B cell (primary cell): ENCODE measurements around the gene IFNA2. TPM values are rescaled to one million over a fixed set of nuclear protein-coding genes. Genes with fewer than 3 reads are reported as not detected.
A peak's percentile ranks its signal among the peaks of the same experiment; 100 is the strongest.

ENCODE experiments used
- ATAC-seq: fragments of 200-7000 bp; cut with Tn5 transposase; one replicate; pipeline ENCODE4 v1.10.0; 2021; ENCODE audit warnings: low read depth, mild to moderate bottlenecking, moderate number of reproducible peaks, moderate library complexity
- CTCF ChIA-PET: fragments of 350-600 bp; sonication (Branson Sonifier 250); formaldehyde crosslinking; loops from one replicate; lab custom pipeline; 2021; ENCODE audit warnings: antibody characterized with exemption, inconsistent platforms; lab: Charles Lee
- POLR2A ChIA-PET: fragments of 350-600 bp; sonication (Branson Sonifier 250); formaldehyde crosslinking; loops from one replicate; lab custom pipeline; 2021; ENCODE audit warnings: antibody characterized with exemption; lab: Charles Lee
- DNase-seq: peaks from one replicate; pipeline ENCODE4 v3.0.0; 2013
- H2AFZ ChIP-seq: 2 replicates; pipeline ENCODE4 v1.6.1; 2012; ENCODE audit warnings: mild to moderate bottlenecking, low read depth, low read length; ENCODE audit not compliant: insufficient read depth, poor library complexity, severe bottlenecking
- H3K27ac ChIP-seq, 2 donors: 1 replicate in 1 of 2; 2 replicates in 1 of 2; pipeline ENCODE4 v1.5.1; 2012 to 2013; ENCODE audit warnings: low read length in 2 of 2, mild to moderate bottlenecking in 2 of 2, moderate library complexity in 1 of 2
- H3K27me3 ChIP-seq, 4 experiments: fragments of 200-600 bp in 1 of 4; sonication (generic) in 1 of 4; replicated peaks in 1 of 4; 1 replicate in 2 of 4; 2 replicates in 2 of 4; pipeline versions ENCODE4 v1.6.1 to v1.7.0; 2013 to 2016; ENCODE audit warnings: low read length in 3 of 4, mild to moderate bottlenecking in 2 of 4, mixed read lengths in 1 of 4, moderate library complexity in 1 of 4; ENCODE audit not compliant: insufficient read depth in 4 of 4, control insufficient read depth in 3 of 4; ENCODE audit errors: control extremely low read depth in 1 of 4
- H3K36me3 ChIP-seq, 2 experiments: replicated peaks in 1 of 2; 1 replicate in 1 of 2; 2 replicates in 1 of 2; pipeline versions ENCODE4 v1.6.1 to v1.7.1; 2013; ENCODE audit warnings: low read length in 1 of 2; ENCODE audit not compliant: insufficient read depth in 2 of 2, control insufficient read depth in 1 of 2; ENCODE audit errors: control extremely low read depth in 1 of 2, extremely low read depth in 1 of 2
- H3K4me1 ChIP-seq, 2 donors: fragments of 200-600 bp in 1 of 2; sonication (generic) in 1 of 2; 1 replicate in 1 of 2; 2 replicates in 1 of 2; pipeline versions ENCODE4 v1.5.1 to v1.6.1; 2013 to 2017; ENCODE audit warnings: low read length in 2 of 2; ENCODE audit not compliant: control insufficient read depth in 2 of 2, insufficient read depth in 2 of 2
- H3K4me2 ChIP-seq: replicated peaks from 2 replicates; pipeline ENCODE3; 2012; ENCODE audit warnings: mild to moderate bottlenecking, low read depth, low read length; ENCODE audit not compliant: poor library complexity, severe bottlenecking
- H3K4me3 ChIP-seq, 5 experiments: fragments of 200-600 bp in 1 of 5; sonication (generic) in 1 of 5; 1 replicate in 3 of 5; 2 replicates in 2 of 5; pipeline versions ENCODE4 v1.5.1 to v1.7.0; 2011 to 2016; ENCODE audit warnings: low read length in 4 of 5, mild to moderate bottlenecking in 4 of 5, low read depth in 2 of 5, control low read depth in 1 of 5, moderate library complexity in 1 of 5; ENCODE audit not compliant: insufficient read depth in 1 of 5; ENCODE audit errors: control extremely low read depth in 1 of 5, extremely low read depth in 1 of 5
- H3K79me2 ChIP-seq: fragments of 200-600 bp; sonication (generic); one replicate; pipeline ENCODE4 v1.6.0; 2016; ENCODE audit warnings: low read length; ENCODE audit not compliant: control insufficient read depth, insufficient read depth
- H3K9ac ChIP-seq: fragments of 200-600 bp; sonication (generic); 2 replicates; pipeline ENCODE4 v1.6.1; 2017; ENCODE audit warnings: mild to moderate bottlenecking, low read length, moderate library complexity
- H3K9me3 ChIP-seq, 3 donors: one replicate each; pipeline versions ENCODE4 v1.6.1 to v1.7.1; 2013; ENCODE audit warnings: low read length in 2 of 3; ENCODE audit not compliant: control insufficient read depth in 2 of 3, insufficient read depth in 1 of 3; ENCODE audit errors: control extremely low read depth in 1 of 3
- H4K20me1 ChIP-seq: 2 replicates; pipeline ENCODE4 v1.6.0; 2012; ENCODE audit warnings: mild to moderate bottlenecking, low read length; ENCODE audit not compliant: insufficient read depth, control insufficient read depth, poor library complexity, severe bottlenecking
- H3K27ac Mint-ChIP-seq: one replicate; pipeline ENCODE4 v1.8.0; 2021; ENCODE audit warnings: mixed read lengths
- H3K27me3 Mint-ChIP-seq: one replicate; pipeline ENCODE4 v1.8.0; 2021; ENCODE audit warnings: mixed read lengths
- H3K4me1 Mint-ChIP-seq: one replicate; pipeline ENCODE4 v1.8.0; 2021; ENCODE audit warnings: mixed read lengths
- H3K4me3 Mint-ChIP-seq: one replicate; pipeline ENCODE4 v1.8.0; 2021; ENCODE audit warnings: mixed read lengths
- H3K9me3 Mint-ChIP-seq: one replicate; pipeline ENCODE4 v1.8.0; 2022; ENCODE audit warnings: mixed read lengths; ENCODE audit not compliant: insufficient read depth
- CTCF ChIP-seq: fragments of 200-600 bp; IDR thresholded peaks from one replicate; pipeline ENCODE4 v1.8.0; 2022; ENCODE audit warnings: antibody characterized with exemption, mild to moderate bottlenecking
- EZH2 ChIP-seq: IDR thresholded peaks from 2 replicates; pipeline ENCODE4 v1.6.1; 2012; ENCODE audit warnings: borderline replicate concordance, low read depth, mild to moderate bottlenecking, moderate library complexity, low read length; ENCODE audit not compliant: insufficient read depth, poor library complexity, severe bottlenecking
- WGBS: methylation state at CpG from one replicate; pipeline ENCODE4 v1.1.5; 2013; ENCODE audit warnings: missing lambda C conversion rate; ENCODE audit not compliant: insufficient coverage; 5-methylcytosine and 5-hydroxymethylcytosine counted together
- intact Hi-C: fragments of 100-400 bp; cut with micrococcal nuclease; formaldehyde crosslinking; loops from one replicate; pipeline ENCODE4 v1.10.0; 2022
- polyA plus RNA-seq: library from polyadenylated mRNA; depleted of rRNA; stranded (reverse); fragments of >200 nt; gene quantifications from 2 replicates; pipeline ENCODE4 v1.2.3, GENCODE V29; 2012
- total RNA-seq, 2 donors: library from RNA; stranded (reverse); fragments of 120-200 nt in 1 of 2; gene quantifications; 1 replicate in 1 of 2; 2 replicates in 1 of 2; pipeline versions ENCODE4 v1.2.3 to v1.2.4, GENCODE V29; 2013 to 2022

Gene IFNA2
- total and polyA plus RNA-seq, 2 donors (not counting 1 experiment from before 2014, with no cell fraction given), result not detected

GRCh38 chr9:21402386-21403251, 17.4 kb upstream of the IFNA2 start:
- Mint-ChIP-seq H3K27ac (no peak overlapping the region), H3K27me3 (peaks cover 64% of the 10 kb centered on the region), H3K4me1 (peaks cover 10% of the 10 kb centered on the region), H3K4me3 (peak overlapping the region; percentile 58), H3K9me3 (no peaks in the 10 kb centered on the region)
- Histone ChIP-seq H2AFZ (peak overlapping the region; percentile 48), H3K27me3 (peaks cover 1 to 41% (median 33%) of the 10 kb centered on the region in 4 experiments), H3K27ac (no peak overlapping the region), H3K9me3 (no peaks in the 10 kb centered on the region), H3K4me1 (peaks cover 9 to 14% of the 10 kb centered on the region in 2 donors), H3K9ac (peak overlapping the region; percentile 41), H4K20me1 (no peaks in the 10 kb centered on the region), H3K36me3 (no peaks in the 10 kb centered on the region), H3K79me2 (no peaks in the 10 kb centered on the region), H3K4me2 (peak overlapping the region; percentile 62), H3K4me3 (peak overlapping the region in 2 of 5 experiments; percentile 14 to 35)
- TF ChIP-seq EZH2, result no peak
- TF ChIP-seq CTCF, result no peak
- POLR2A ChIA-PET, result no interaction called here
- intact Hi-C loops, result no loop called here
- peak; percentile 38 for DNase-seq
- ATAC-seq, result peak; percentile 24
- WGBS, result 5% methylated on average over 53 of the region's 53 CpGs
- CTCF ChIA-PET, result interaction anchor here (1.0 to 2.1 kb wide), 5 partner anchors 10 to 77 kb away, joined by 3 to 8 read pairs (median 4); no protein-coding TSS in a partner anchor

- no peak for ATAC-seq
- no peak for TF ChIP-seq EZH2
- TF ChIP-seq CTCF, result no peak
- ChIA-PET CTCF (no interaction called here), POLR2A (no interaction called here)
- no peaks in the 10 kb centered on the region for H3K9me3 Mint-ChIP-seq
- peaks cover 4 to 58% (median 49%) of the 10 kb centered on the region in 4 experiments for H3K27me3 ChIP-seq
- H3K36me3 ChIP-seq, result no peaks in the 10 kb centered on the region
- H3K4me3 Mint-ChIP-seq, result no peak overlapping the region
- no peak overlapping the region for H3K4me2 ChIP-seq
- intact Hi-C loops, result loop anchor here (2.0 to 5.0 kb wide), 2 partner anchors 13 to 32 kb away; no protein-coding TSS in a partner anchor
- no peak overlapping the region for H3K27ac ChIP-seq
- H3K9me3 ChIP-seq, result no peaks in the 10 kb centered on the region
- H3K4me3 ChIP-seq, result no peak overlapping the region
- H4K20me1 ChIP-seq, result no peaks in the 10 kb centered on the region
- H3K27ac Mint-ChIP-seq, result no peak overlapping the region
- H3K27me3 Mint-ChIP-seq, result peaks cover 74% of the 10 kb centered on the region
- no peaks in the 10 kb centered on the region for H3K79me2 ChIP-seq
- H3K4me1 Mint-ChIP-seq, result peaks cover 22% of the 10 kb centered on the region
- no peak overlapping the region for H2AFZ ChIP-seq
- WGBS, result no CpG with 5 or more reads among the region's 3 CpGs
- peaks cover 17 to 22% of the 10 kb centered on the region in 2 donors for H3K4me1 ChIP-seq
- H3K9ac ChIP-seq, result no peak overlapping the region
- DNase-seq, result no peak
These were observed 14.8 kb upstream of the IFNA2 start for GRCh38 chr9:21399956-21400355.
